Cerebellar nuclear complex (tissue), 1 donor: ENCODE measurements around the gene C1QTNF3.

Experiments used
- DNase-seq, 2 experiments: peaks; one replicate each; lab custom pipeline; 2025; lab: John Stamatoyannopoulos, UW

C1QTNF3 gene

DNA sequence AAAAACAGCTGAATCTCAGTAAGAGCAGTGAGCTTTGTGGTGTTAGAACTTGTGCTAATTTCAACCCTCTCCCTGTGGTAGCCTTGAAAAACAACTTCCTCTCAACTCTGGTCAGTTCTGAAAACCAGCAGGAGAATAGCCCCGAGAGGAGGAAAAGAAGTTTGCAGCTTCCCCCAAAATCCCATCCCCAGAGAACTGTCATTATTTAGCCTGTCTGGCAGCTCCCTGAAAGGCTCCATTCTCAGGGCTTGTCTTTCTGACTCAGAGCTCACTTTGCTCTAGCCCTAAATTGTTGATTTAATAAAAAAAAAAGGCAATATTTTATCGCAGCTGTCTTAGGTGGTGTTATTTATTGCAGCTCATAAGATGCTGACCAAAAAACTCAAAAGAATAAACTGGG lies 47.1 kb downstream of the C1QTNF3 start:
- no peak for DNase-seq

DNA sequence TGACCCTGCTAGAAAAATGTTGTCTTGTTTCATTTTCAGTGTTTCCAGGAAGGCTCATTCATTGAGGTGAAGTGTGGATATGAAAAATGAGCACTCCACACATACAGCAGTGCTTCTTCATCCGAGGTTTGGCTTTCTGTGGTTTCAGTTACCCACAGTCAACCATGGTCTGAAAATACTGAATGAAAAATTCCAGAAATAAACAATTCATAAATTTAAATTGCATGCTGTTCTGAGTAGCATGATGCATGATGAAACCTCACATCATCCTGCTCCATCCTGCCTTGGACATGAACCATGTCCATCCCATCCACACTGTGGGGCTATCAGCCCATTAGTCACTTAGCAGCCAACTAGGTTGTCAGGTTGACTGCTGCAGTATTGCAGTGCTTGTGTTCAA lies 48.2 kb downstream of the C1QTNF3 start:
- DNase-seq, result no peak

- DNase-seq, result no peak
Measured at GRCh38 chr5:33992864-33993263, 50.1 kb downstream of the C1QTNF3 start.

GRCh38 chr5:33985447-33985846 lies 57.6 kb downstream of the C1QTNF3 start:
- no peak for DNase-seq

GRCh38 chr5:33984671-33985124 lies 58.3 kb downstream of the C1QTNF3 start, which contains the start of gene SLC45A2:
TSS of gene SLC45A2 (minus strand) at chr5:33984693. CDS start at chr5:33984583, 110 bp downstream.
- no peak for DNase-seq

GRCh38 chr5:33984178-33984577 lies 58.8 kb downstream of the C1QTNF3 start:
- DNase-seq, result no peak

GRCh38 chr5:33981408-33982162 lies 61.4 kb downstream of the C1QTNF3 start:
- no peak for DNase-seq

DNA sequence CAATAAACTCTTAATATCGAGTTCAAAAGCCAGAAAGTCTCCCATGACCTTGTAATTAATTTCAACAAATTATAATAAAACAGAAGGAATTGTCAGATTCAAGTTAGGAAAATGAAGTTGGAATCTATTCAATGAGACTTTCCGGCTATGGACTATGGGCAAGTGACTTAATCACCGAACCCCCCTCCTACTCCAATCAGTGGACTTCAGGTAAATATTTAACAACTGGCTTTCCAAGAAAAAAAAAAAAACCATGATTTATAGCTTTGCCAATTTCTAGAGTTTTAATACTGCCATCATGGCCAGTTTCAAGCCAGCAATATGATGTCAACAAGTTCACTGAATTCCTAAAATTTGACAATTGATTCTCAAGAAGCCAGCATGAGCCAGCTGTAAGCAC lies 63.0 kb downstream of the C1QTNF3 start:
- DNase-seq, result no peak

- DNase-seq, result no peak
Measured at GRCh38 chr5:33978306-33978705, 64.7 kb downstream of the C1QTNF3 start.

GRCh38 chr5:33976307-33976706 lies 66.7 kb downstream of the C1QTNF3 start:
- DNase-seq, result no peak

- no peak for DNase-seq
Measured at GRCh38 chr5:33975852-33976251, 67.2 kb downstream of the C1QTNF3 start.

GRCh38 chr5:33973271-33973670 lies 69.7 kb downstream of the C1QTNF3 start:
- DNase-seq, result no peak

DNA sequence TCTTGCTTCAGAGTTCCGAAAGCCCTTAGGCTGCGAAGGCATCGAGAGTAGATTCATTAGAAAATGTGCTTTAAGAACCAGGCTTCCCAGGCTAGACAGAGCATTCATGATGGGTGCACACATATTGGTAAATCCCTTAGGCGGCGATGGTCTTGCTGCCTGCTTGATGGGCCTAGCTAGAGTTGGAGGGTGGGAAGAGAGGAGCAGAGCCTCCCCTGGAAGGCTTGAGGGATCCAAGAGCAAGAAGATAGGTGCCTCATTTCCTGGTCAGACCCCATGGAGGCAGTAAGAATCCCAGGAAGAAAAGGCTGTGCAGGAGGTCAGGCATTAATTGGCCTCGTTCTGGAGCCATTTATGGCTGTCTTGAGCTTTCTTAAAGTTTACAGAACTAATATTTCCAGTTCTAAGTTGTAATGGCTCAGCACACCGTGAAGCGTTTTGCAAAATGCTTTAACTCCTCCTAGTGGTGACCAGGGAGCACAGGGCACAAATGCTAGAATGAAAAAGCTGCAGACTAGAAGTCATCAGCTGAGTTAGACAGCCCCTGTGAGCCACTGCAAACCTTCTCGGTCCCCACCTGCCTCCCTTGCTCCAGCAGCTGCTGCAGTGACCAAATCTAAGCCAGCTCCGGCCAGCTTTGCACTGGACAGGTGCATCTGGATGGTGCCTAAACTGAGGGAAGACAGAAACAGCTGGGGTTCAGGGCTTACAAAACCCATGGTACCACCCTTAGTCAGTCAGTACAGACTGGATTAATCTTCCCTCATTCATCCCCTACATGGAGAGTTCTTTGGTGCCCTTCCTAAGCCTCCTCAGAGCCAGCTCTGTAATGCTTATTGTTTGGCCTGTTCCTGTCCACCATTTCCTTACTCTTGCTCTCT lies 73.2 kb downstream of the C1QTNF3 start:
- DNase-seq, result no peak

- DNase-seq, result no peak
Measured at GRCh38 chr5:33968211-33969005, 74.6 kb downstream of the C1QTNF3 start.
